Chondrocyte (in vitro differentiated cells): ENCODE measurements around the gene AGA. TPM values are rescaled to one million over a fixed set of nuclear protein-coding genes. Genes with fewer than 3 reads are reported as not detected.

ENCODE experiments used
- DNase-seq: peaks from one replicate; pipeline ENCODE4 v3.0.0; 2021; ENCODE audit warnings: mixed read lengths, low spot score
- H3K27ac Mint-ChIP-seq: one replicate; pipeline ENCODE4 v1.8.0; 2021; ENCODE audit warnings: mild to moderate bottlenecking, moderate library complexity, mixed read lengths; ENCODE audit not compliant: unreplicated experiment
- H3K27me3 Mint-ChIP-seq: 2 replicates; pipeline ENCODE4 v1.8.0; 2021; ENCODE audit warnings: low read depth, mixed read lengths
- H3K36me3 Mint-ChIP-seq: 2 replicates; pipeline ENCODE4 v1.8.0; 2021; ENCODE audit warnings: low read depth, mixed read lengths
- H3K4me1 Mint-ChIP-seq: 2 replicates; pipeline ENCODE4 v1.8.0; 2021; ENCODE audit warnings: low read depth, mild to moderate bottlenecking, mixed read lengths
- H3K4me3 Mint-ChIP-seq: one replicate; pipeline ENCODE4 v1.8.0; 2021; ENCODE audit warnings: mild to moderate bottlenecking, moderate library complexity, mixed read lengths; ENCODE audit not compliant: unreplicated experiment
- H3K9me3 Mint-ChIP-seq: 2 replicates; pipeline ENCODE4 v1.8.0; 2021; ENCODE audit warnings: low read depth, mixed read lengths
- total RNA-seq: library from RNA; stranded (reverse); gene quantifications from 3 replicates; pipeline ENCODE4 v1.2.1, GENCODE V29; 2021
- TF ChIP-seq, protein P1 (sequence below): fragments of 200-600 bp; sonication (generic); IDR thresholded peaks from 2 replicates; pipeline ENCODE4 v1.5.0; 2021; ENCODE audit warnings: antibody characterized with exemption, mild to moderate bottlenecking, moderate library complexity

The AGA gene
- total RNA-seq, 1 donor from 2014 or later: 26.2 TPM

DNA sequence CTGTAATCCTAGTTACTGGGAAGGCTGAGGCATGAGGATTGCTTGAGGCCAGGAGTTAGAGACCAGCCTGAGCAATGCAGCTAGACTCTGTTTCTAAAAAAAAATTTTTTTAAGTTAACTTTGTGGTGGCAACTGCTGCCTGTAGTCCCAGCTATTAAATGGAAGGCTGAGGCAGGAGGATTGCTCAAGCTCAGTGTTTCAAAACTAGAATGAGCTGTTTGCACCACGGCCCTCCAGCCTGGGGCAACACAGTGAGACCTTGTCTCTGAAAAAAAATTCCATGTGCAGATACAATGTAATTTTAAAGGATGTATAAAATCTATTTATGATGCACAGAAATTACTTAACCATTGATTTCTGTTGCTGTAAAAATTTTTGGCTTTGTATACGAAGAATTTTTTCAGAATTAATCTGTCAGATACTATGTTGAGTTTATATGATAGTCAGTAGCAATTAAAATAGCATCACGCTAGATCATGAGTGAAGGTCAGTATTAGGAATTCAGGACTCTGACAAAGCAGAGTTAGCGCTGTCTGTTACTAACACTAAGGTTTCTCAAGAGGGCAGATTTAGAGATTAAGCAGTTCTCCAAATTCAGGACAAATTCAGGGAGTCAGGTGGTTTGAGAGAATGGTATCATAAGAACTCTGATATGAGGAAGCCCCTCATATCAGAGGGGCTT, 8.3 kb upstream of the AGA start:
- no peak for DNase-seq
- TF ChIP-seq, protein P1, sequence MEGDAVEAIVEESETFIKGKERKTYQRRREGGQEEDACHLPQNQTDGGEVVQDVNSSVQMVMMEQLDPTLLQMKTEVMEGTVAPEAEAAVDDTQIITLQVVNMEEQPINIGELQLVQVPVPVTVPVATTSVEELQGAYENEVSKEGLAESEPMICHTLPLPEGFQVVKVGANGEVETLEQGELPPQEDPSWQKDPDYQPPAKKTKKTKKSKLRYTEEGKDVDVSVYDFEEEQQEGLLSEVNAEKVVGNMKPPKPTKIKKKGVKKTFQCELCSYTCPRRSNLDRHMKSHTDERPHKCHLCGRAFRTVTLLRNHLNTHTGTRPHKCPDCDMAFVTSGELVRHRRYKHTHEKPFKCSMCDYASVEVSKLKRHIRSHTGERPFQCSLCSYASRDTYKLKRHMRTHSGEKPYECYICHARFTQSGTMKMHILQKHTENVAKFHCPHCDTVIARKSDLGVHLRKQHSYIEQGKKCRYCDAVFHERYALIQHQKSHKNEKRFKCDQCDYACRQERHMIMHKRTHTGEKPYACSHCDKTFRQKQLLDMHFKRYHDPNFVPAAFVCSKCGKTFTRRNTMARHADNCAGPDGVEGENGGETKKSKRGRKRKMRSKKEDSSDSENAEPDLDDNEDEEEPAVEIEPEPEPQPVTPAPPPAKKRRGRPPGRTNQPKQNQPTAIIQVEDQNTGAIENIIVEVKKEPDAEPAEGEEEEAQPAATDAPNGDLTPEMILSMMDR: no peak
- H3K27ac Mint-ChIP-seq: no peak overlapping the region

DNA sequence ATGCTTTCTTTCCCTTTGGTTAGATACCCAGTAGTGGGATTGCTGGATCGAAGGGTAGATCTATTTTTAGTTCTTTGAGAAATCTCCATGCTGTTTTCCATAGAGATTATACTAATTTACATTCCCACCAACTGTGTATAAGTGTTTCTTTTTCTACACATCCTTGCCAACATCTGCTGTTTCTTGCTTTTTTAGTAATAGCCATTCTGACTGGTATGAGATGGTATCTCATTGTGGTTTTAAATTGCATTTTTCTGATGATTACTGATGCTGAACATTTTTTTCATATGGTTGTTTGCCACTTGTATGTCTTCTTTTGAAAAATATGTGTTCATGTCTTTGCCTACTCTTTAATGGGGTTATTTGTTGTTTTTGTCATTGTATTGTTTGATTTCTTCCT, 6.6 kb upstream of the AGA start:
- H3K36me3 Mint-ChIP-seq: no peaks in the 10 kb centered on the region
- TF ChIP-seq, protein P1: no peak
- H3K4me3 Mint-ChIP-seq: no peak overlapping the region
- no peaks in the 10 kb centered on the region for H3K27me3 Mint-ChIP-seq
- peaks cover 10% of the 10 kb centered on the region for H3K4me1 Mint-ChIP-seq
- no peak for DNase-seq
- no peaks in the 10 kb centered on the region for H3K9me3 Mint-ChIP-seq
- no peak overlapping the region for H3K27ac Mint-ChIP-seq

More for the DNA sequence above, 8.3 kb upstream of the AGA start:
- Mint-ChIP-seq H3K36me3 (no peaks in the 10 kb centered on the region), H3K4me3 (no peak overlapping the region), H3K27me3 (no peaks in the 10 kb centered on the region), H3K9me3 (no peaks in the 10 kb centered on the region), H3K4me1 (peaks cover 10% of the 10 kb centered on the region)

GRCh38 chr4:177447417-177448004, 5.3 kb upstream of the AGA start:
- Mint-ChIP-seq H3K9me3 (no peaks in the 10 kb centered on the region), H3K4me1 (peaks cover 16% of the 10 kb centered on the region), H3K4me3 (no peak overlapping the region), H3K27me3 (no peaks in the 10 kb centered on the region), H3K27ac (no peak overlapping the region), H3K36me3 (no peaks in the 10 kb centered on the region)
- DNase-seq: no peak
- TF ChIP-seq, protein P1: no peak

DNA sequence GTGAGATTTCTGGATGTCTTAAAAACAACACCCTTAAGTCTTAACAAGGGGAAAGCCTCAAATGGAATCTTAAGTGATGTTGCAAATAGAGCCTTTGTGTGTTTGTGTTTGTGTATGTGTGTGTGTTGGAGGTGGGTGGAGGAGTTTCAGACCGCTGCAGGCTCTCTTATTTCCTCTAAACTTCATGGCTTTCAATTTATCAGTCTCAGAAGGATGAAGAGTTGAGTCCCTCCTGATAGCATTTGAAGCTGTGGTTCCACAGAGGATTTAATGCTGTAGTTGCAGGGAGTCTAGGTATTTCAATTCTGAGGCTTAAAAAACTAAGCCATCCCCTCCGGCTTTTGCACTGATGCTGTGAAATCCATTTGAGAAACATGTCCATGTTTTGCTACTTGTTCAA, 4.3 kb upstream of the AGA start:
- DNase-seq: no peak
- H3K27me3 Mint-ChIP-seq: no peaks in the 10 kb centered on the region
- TF ChIP-seq, protein P1: no peak
- H3K4me1 Mint-ChIP-seq: peaks cover 19% of the 10 kb centered on the region
- H3K36me3 Mint-ChIP-seq: no peaks in the 10 kb centered on the region
- H3K9me3 Mint-ChIP-seq: no peaks in the 10 kb centered on the region
- no peak overlapping the region for H3K27ac Mint-ChIP-seq
- H3K4me3 Mint-ChIP-seq: peak overlapping the region; percentile 27

DNA sequence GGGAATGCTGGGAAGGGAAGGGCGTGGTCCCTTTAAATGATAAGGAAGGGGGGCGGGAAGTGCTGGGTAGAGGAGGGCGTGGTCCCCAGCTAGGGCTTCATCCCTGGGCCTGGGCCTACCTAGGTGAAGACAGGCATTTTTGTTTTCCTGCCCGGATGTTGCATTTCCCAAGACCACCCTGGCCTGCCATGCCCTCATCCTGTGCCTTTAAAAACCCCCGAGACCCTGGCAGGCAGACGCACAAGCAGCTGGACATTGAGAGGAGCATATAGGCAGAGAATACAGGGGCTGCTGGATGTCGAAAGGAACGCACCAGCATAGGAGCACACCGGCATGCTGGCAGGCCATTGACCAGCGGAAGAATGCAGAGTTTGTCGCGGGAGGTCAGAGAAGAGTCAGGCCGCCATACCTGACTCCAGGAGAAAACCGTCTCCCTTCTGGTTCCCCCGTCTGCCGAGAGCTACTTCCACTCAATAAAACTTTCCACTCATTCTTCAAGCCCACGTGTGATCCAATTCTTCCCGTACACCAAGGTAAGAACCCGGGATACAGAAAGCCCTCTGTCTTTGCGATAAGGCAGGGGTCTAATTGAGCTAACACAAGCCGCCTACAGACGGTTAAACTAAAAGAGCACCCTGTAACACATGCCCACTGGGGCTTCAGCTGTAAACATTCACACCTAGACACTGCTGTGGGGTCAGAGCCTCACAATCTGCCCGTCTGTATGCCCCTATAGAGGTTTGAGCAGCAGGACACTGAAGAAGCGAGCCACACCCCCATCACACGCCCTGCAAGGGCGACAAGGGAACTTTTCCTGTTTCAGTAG, 2.9 kb upstream of the AGA start:
- H3K27ac Mint-ChIP-seq: peak overlapping the region; percentile 9
- H3K4me3 Mint-ChIP-seq: peak overlapping the region; percentile 66
- H3K9me3 Mint-ChIP-seq: no peaks in the 10 kb centered on the region
- peaks cover 30% of the 10 kb centered on the region for H3K4me1 Mint-ChIP-seq
- TF ChIP-seq, protein P1: no peak
- no peaks in the 10 kb centered on the region for H3K27me3 Mint-ChIP-seq
- H3K36me3 Mint-ChIP-seq: no peaks in the 10 kb centered on the region
- DNase-seq: no peak
